Activated naive CD4-positive, alpha-beta T cell treated with anti-CD3 and anti-CD28 coated beads, Interleukin-2, amount 50 U/mL, for 72 hours (primary cell): Measurements from ENCODE around the gene NSRP1. TPM values are rescaled to one million over a fixed set of nuclear protein-coding genes. Genes with fewer than 3 reads are reported as not detected.

Experiments
- total RNA-seq, 2 donors: library from RNA; stranded (reverse); gene quantifications; one replicate each; pipeline ENCODE4 v1.2.3, GENCODE V29; 2022

Gene NSRP1
- total RNA-seq, 2 donors from 2014 or later = 22.0 to 33.6 TPM

Other genes starting within 250 kb of the NSRP1 start
- gene SSH2, start 186.6 kb upstream of the NSRP1 start, total RNA-seq = 10 to 100 TPM; 43.6 to 62.2 TPM
- under 1 TPM; 0.18 to 0.84 TPM for gene EFCAB5, start 175.2 kb upstream of the NSRP1 start, total RNA-seq
- not detected for gene SLC6A4, start 118.9 kb downstream of the NSRP1 start, total RNA-seq
- 10 to 100 TPM; 38.3 to 54.7 TPM for gene BLMH, start 175.1 kb downstream of the NSRP1 start, total RNA-seq
- not detected for gene TMIGD1, start 217.2 kb downstream of the NSRP1 start, total RNA-seq